ENCODE data around the gene SLC2A1. TPM values are rescaled to one million over a fixed set of nuclear protein-coding genes. Genes with fewer than 3 reads are reported as not detected.
"Not testable (repeated sequence)": the region's sequence is repeated elsewhere in the genome, so short reads cannot be mapped to it uniquely, and the experiment has no call there.

Gene SLC2A1
- total RNA-seq, 1 donor from 2014 or later = 54.9 TPM

- Histone ChIP-seq H3K4me3 (no peak overlapping the region), H3K4me1 (no peaks in the 10 kb centered on the region), H3K36me3 (no peaks in the 10 kb centered on the region), H3K27ac (replicated peaks) (no peak overlapping the region), H3K9me3 (replicated peaks) (peaks cover 12% of the 10 kb centered on the region), H3K27me3 (ENCODE audit: low read depth) (no peaks in the 10 kb centered on the region)
- intact Hi-C loops (cut with micrococcal nuclease) = loop anchor here (2.0 kb wide), 1 partner anchor 159 kb away; no protein-coding TSS in a partner anchor
- peak; percentile 88 for TF ChIP-seq CTCF (IDR thresholded peaks at IDR 0.05; ENCODE audit: borderline replicate concordance)
- no peak for DNase-seq
Measured at GRCh38 chr1:42913426-42914091, 45.1 kb downstream of the SLC2A1 start.

GRCh38 chr1:42910985-42911384 lies 47.7 kb downstream of the SLC2A1 start:
- intact Hi-C loops (cut with micrococcal nuclease) = no loop called here
- Histone ChIP-seq H3K27me3 (ENCODE audit: low read depth) (no peaks in the 10 kb centered on the region), H3K27ac (replicated peaks) (no peak overlapping the region), H3K4me3 (no peak overlapping the region), H3K36me3 (no peaks in the 10 kb centered on the region), H3K9me3 (replicated peaks) (peaks cover 12% of the 10 kb centered on the region), H3K4me1 (no peaks in the 10 kb centered on the region)
- no peak for TF ChIP-seq CTCF (IDR thresholded peaks at IDR 0.05; ENCODE audit: borderline replicate concordance)
- no peak for DNase-seq

GRCh38 chr1:42908046-42908445 lies 50.6 kb downstream of the SLC2A1 start:
- intact Hi-C loops (cut with micrococcal nuclease) = no loop called here
- no peak overlapping the region for H3K27ac ChIP-seq (replicated peaks)
- no peaks in the 10 kb centered on the region for H3K36me3 ChIP-seq
- H3K9me3 ChIP-seq (replicated peaks) = no peaks in the 10 kb centered on the region
- no peaks in the 10 kb centered on the region for H3K4me1 ChIP-seq
- no peak for DNase-seq
- H3K27me3 ChIP-seq (ENCODE audit: low read depth) = no peaks in the 10 kb centered on the region
- no peak for TF ChIP-seq CTCF (IDR thresholded peaks at IDR 0.05; ENCODE audit: borderline replicate concordance)
- H3K4me3 ChIP-seq = no peak overlapping the region

- H3K27ac ChIP-seq (replicated peaks) = no peak overlapping the region
- intact Hi-C loops (cut with micrococcal nuclease) = no loop called here
- no peak for TF ChIP-seq CTCF (IDR thresholded peaks at IDR 0.05; ENCODE audit: borderline replicate concordance)
- H3K36me3 ChIP-seq = no peaks in the 10 kb centered on the region
- no peaks in the 10 kb centered on the region for H3K4me1 ChIP-seq
- H3K4me3 ChIP-seq = no peak overlapping the region
- H3K27me3 ChIP-seq (ENCODE audit: low read depth) = peaks cover 11% of the 10 kb centered on the region
- H3K9me3 ChIP-seq (replicated peaks) = no peaks in the 10 kb centered on the region
- DNase-seq = no peak
Measured at GRCh38 chr1:42904434-42904833, 54.2 kb downstream of the SLC2A1 start.

GRCh38 chr1:42899960-42900359 lies 58.7 kb downstream of the SLC2A1 start:
- H3K27ac ChIP-seq (replicated peaks); H3K4me3 ChIP-seq: not testable (repeated sequence)

GRCh38 chr1:42891465-42892138 lies 67.1 kb downstream of the SLC2A1 start:
- intact Hi-C loops (cut with micrococcal nuclease) = no loop called here
- no peak for DNase-seq
- no peak for TF ChIP-seq CTCF (IDR thresholded peaks at IDR 0.05; ENCODE audit: borderline replicate concordance)

More at GRCh38 chr1:42899960-42900359, 58.7 kb downstream of the SLC2A1 start:
- H3K36me3 ChIP-seq; intact Hi-C loops (cut with micrococcal nuclease); H3K9me3 ChIP-seq (replicated peaks); H3K4me1 ChIP-seq; DNase-seq: not testable (repeated sequence)
- peaks cover 12% of the 10 kb centered on the region for H3K27me3 ChIP-seq (ENCODE audit: low read depth)

More at GRCh38 chr1:42891465-42892138, 67.1 kb downstream of the SLC2A1 start:
- no peak overlapping the region for H3K4me3 ChIP-seq
- peaks cover 9% of the 10 kb centered on the region for H3K9me3 ChIP-seq (replicated peaks)
- H3K27me3 ChIP-seq (ENCODE audit: low read depth) = peaks cover 14% of the 10 kb centered on the region
- no peaks in the 10 kb centered on the region for H3K36me3 ChIP-seq
- no peak overlapping the region for H3K27ac ChIP-seq (replicated peaks)
- H3K4me1 ChIP-seq = no peaks in the 10 kb centered on the region

All from left ventricle myocardium inferior (tissue), 1 donor.